Hepatocyte (in vitro differentiated cells): ENCODE results near the gene MPST.

Experiments used
- EZH2 ChIP-seq: fragments of 200-600 bp; sonication (generic); IDR thresholded peaks from 2 replicates; pipeline ENCODE4 v1.6.1; 2016; ENCODE audit warnings: antibody characterized with exemption, mild to moderate bottlenecking, borderline replicate concordance
- EZH2phosphoT487 ChIP-seq: fragments of 200-600 bp; sonication (generic); IDR thresholded peaks from one replicate; pipeline ENCODE4 v1.6.1; 2018; ENCODE audit warnings: antibody characterized with exemption, mild to moderate bottlenecking, low read depth, moderate library complexity; ENCODE audit not compliant: unreplicated experiment, severe bottlenecking
- TF ChIP-seq, protein P1 (sequence below): fragments of 200-600 bp; sonication (generic); IDR thresholded peaks from 2 replicates; pipeline ENCODE4 v1.5.1; 2016; ENCODE audit warnings: antibody characterized with exemption, mild to moderate bottlenecking; ENCODE audit not compliant: poor library complexity

DNA sequence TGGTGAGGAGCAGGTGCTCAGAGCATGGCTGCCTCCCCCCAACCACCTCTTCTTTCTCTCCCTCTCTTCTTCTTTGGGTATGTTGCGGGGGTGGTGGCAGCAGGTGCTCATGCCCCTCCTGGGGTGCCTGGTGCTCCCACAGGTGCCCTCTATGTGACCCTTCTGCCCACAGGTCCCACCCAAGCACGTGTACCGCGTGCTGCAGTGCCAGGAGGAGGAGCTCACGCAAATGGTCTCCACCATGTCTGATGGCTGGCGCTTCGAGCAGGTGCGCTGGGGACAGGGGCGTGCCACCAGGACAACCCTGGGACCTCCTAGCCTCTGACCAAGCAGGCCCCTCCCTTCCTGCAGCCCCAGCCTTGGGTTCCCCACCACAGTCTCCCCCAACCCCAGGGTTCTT, 37.7 kb downstream of the MPST start:
- TF ChIP-seq, protein P1, sequence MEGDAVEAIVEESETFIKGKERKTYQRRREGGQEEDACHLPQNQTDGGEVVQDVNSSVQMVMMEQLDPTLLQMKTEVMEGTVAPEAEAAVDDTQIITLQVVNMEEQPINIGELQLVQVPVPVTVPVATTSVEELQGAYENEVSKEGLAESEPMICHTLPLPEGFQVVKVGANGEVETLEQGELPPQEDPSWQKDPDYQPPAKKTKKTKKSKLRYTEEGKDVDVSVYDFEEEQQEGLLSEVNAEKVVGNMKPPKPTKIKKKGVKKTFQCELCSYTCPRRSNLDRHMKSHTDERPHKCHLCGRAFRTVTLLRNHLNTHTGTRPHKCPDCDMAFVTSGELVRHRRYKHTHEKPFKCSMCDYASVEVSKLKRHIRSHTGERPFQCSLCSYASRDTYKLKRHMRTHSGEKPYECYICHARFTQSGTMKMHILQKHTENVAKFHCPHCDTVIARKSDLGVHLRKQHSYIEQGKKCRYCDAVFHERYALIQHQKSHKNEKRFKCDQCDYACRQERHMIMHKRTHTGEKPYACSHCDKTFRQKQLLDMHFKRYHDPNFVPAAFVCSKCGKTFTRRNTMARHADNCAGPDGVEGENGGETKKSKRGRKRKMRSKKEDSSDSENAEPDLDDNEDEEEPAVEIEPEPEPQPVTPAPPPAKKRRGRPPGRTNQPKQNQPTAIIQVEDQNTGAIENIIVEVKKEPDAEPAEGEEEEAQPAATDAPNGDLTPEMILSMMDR = no peak
- no peak for TF ChIP-seq EZH2
- TF ChIP-seq EZH2phosphoT487 = no peak
